CD4-positive, alpha-beta T cell treated with Interleukin-4 for 4 hours (primary cell): Measurements from ENCODE around the gene DTX1.

Source experiments
- DNase-seq: peaks from one replicate; pipeline ENCODE4 v3.0.0-alpha.2; 2020

The DTX1 gene

GRCh38 chr12:113072136-113072535 is 15.6 kb downstream of the DTX1 start:
- DNase-seq, result no peak

GRCh38 chr12:113073586-113073985 is 17.1 kb downstream of the DTX1 start:
- no peak for DNase-seq

GRCh38 chr12:113075137-113075683 is 18.7 kb downstream of the DTX1 start:
- no peak for DNase-seq

DNA sequence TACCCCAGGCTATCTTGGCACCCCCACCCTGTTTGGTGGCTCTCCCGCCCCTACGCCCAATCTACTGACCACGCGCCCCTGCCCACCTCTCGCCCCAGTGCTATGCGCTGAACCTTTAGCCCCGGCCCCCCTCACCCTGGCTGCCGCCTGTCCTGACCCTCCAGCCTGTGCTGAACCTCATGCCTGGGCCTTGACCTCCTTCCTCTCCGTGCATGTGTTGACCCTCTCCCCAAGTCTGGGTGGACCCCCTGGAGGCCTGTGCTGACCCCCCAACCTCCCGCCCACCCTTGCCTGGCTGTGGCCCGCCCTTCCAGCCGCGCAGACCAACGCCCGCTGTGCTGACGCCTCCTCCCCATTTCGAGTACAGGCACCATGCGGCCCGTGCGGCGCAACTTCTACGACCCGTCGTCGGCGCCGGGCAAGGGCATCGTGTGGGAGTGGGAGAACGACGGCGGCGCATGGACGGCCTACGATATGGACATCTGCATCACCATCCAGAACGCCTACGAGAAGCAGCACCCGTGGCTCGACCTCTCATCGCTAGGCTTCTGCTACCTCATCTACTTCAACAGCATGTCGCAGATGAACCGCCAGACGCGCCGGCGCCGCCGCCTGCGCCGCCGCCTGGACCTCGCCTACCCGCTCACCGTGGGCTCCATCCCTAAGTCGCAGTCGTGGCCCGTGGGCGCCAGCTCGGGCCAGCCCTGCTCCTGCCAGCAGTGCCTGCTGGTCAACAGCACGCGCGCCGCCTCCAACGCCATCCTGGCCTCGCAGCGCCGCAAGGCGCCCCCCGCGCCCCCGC is 20.7 kb downstream of the DTX1 start:
- no peak for DNase-seq

DNA sequence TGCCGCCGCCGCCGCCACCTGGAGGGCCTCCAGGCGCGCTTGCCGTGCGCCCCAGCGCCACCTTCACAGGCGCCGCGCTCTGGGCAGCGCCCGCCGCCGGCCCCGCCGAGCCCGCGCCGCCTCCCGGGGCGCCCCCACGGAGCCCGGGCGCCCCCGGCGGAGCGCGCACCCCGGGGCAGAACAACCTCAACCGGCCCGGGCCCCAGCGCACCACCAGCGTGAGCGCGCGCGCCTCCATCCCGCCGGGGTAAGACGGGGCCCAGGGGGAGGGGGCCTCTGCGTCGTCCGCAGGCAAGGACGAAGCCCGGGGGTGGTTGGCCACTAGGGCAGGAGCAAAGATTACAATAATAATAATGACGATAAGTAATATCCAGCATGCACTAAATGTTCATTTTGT is 21.3 kb downstream of the DTX1 start:
- no peak for DNase-seq

- DNase-seq, result no peak
Measured at GRCh38 chr12:113081873-113082272, 25.3 kb downstream of the DTX1 start.

DNA sequence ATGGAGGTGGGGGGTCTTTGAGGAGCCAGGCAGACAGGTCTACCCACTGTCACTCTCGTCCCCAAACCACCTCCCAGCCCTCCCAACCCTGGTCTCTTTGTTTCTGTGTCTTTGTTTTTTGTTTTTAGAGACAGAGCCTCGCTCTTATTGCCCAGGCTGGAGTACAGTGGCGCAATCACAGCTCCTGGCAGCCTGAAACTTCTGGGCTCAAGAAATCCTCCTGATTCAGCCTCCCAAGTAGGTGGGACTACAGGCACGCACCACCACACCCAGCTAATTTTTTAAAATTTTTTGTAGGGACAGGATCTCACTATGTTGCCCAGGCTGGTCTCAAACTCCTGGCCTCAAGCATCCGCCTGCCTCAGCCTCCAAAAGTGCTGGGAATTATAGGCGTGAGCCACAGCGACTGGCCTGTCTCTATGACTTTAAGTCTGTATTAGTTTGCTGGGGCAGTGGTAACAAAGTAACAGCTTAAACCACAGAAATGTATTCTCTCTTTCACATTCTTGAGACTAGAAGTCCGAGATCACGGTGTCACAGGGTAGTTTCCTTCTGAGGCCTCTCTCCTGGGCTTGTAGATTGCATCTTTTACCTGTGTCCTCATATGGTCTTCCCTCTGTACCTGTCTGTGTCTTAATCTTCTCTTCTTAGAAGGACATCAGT is 26.1 kb downstream of the DTX1 start:
- DNase-seq, result no peak

DNA sequence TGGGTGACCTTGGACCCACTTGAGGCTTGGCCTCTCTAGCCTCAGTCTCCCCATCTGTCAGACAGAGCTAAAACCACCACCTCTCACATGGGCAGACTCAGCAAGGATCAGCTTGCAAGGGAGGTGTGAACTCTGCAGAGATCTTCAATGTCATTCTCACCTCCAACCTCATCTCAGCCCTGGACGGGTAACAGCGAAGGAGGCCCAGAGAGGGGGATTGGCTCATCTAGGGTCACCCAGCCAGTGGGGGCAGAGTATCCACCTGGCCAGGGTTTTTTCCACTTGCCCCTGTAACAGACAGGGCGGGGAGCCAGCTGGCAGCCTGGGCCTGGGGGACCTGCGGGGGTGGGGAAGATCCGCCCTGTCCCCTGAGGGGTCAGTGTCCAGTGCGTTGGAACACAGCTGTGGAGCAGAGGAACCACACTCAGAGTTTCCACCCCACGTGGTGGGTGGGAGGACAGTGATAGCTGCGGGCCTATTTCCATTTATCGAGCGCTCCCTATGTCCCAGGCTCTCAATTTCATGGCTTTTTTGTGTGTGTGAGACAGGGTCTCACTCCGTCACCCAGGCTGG is 27.4 kb downstream of the DTX1 start:
- DNase-seq, result no peak

DNA sequence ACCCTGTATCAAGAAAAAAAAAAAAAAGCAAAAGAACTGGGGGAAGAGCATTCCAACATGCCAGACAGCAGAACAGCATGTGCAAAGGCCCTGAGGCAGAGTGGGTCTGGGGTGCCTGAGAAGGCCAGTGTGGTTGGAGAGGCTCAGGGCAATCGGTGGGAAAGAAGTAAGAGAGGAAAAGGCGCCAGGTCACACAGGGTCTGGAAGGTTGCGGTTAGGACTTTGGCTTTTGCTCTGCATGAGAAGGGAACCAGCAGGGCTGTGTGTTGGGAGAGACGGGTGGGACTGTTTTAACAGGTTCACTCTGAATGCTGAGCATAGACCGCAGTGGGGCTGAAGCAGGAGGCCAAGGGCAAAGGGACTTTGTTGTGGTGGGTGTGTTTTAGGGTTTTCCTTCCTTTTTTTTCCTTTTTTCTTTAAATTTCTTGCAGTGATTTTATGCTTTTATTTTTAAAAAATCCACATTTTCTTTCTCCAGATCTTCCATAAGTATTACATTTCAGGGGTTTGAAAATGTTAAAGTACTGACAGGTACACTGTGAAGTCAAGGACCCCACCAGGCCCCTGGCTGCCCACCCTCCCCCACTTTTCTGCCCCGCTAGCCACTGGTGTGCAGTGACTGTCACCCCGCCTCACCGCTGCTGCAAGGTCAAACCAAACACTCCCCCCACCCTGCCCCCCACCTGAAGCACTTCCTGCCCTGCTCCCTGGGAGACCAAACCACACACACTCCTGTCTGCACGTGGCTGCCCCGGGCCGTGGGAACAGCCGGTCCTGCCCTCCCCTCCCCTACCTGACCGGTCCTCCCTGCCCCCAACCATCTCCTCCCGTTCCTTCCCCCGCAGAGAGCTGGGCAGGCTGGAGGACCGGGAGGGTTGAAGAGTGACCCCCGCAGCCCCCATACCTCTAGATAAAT is 30.0 kb downstream of the DTX1 start:
- DNase-seq, result peak; percentile 35

- no peak for DNase-seq
Measured at GRCh38 chr12:113087193-113087592, 30.7 kb downstream of the DTX1 start.

DNA sequence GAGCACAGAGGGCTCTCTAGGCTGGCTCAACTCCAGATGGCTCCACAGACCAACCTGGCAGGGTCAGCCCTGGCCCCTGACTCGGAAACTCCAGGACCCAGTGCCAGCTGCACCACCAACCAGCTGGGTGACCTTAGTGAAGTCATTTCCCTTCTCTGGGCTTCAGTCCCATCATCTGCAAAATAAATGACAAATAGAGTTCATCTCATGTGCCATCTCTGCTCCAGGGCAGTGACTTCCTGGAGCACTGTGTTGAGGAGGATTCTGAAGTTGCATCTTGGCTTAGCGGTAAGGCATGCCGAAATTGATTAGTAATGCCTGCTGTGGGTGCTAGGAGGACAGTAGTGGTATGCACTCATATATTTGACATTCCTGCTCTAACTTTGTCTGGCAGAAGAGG is 31.5 kb downstream of the DTX1 start:
- no peak for DNase-seq

DNA sequence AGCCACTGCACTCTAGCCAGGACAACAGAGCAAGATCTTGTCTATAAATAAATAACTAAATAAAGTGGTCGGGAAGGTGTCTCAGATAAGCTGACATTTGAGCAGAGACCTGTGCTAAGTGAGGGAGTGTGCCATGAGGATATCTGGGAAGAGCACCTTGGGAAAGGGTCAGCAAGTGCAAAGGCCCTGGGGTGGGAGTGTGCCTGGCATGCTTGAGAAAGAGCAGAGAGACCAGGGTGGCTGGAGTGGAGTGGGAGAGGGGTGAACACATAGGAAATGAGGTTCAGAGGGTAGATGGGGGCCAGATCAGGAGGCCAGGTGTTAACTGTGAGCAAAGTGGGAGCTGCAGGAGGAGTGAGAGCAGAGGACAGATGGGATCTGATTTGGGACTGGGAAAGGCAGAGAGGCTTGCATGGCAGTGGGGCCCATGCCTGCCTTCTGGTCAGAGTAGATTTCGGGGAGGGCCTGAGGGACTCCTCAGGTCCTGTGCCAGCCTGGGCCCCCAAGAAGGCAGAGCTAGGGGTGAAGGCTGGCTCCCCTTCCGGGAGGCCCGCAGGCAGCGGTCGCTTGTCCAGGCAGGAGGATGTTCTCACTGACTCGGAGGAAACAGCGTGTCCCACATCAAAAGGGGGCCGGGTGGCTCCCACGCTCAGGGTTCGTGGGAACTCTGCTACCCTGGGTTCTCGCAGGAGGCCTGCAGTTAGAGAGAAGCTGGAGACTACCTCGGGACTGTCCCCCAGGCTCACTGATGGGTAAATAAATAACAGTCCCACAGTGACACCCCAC is 32.6 kb downstream of the DTX1 start:
- peak; percentile 55 for DNase-seq

DNA sequence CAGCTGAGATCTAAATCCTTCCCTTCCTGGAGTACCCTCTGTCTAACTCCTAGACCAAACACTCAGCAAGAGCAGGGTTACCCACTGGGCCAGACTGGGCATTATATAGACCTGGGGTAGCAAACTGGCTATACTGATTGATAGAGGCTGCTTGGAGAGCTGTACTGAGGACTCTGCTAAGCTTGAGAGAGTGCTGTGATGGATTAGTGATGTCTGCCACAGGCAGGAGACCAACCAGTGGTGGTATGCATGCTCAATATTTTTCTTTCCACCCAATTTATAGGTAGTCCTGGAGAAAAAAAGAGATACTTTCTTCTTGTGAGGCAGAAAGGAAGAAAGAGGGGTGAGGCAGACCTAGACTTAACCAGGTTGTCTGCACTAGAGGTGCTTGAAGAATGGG is 33.3 kb downstream of the DTX1 start:
- DNase-seq, result no peak

- no peak for DNase-seq
Measured at GRCh38 chr12:113090740-113091139, 34.2 kb downstream of the DTX1 start.

- no peak for DNase-seq
Measured at GRCh38 chr12:113091506-113091905, 35.0 kb downstream of the DTX1 start.

DNA sequence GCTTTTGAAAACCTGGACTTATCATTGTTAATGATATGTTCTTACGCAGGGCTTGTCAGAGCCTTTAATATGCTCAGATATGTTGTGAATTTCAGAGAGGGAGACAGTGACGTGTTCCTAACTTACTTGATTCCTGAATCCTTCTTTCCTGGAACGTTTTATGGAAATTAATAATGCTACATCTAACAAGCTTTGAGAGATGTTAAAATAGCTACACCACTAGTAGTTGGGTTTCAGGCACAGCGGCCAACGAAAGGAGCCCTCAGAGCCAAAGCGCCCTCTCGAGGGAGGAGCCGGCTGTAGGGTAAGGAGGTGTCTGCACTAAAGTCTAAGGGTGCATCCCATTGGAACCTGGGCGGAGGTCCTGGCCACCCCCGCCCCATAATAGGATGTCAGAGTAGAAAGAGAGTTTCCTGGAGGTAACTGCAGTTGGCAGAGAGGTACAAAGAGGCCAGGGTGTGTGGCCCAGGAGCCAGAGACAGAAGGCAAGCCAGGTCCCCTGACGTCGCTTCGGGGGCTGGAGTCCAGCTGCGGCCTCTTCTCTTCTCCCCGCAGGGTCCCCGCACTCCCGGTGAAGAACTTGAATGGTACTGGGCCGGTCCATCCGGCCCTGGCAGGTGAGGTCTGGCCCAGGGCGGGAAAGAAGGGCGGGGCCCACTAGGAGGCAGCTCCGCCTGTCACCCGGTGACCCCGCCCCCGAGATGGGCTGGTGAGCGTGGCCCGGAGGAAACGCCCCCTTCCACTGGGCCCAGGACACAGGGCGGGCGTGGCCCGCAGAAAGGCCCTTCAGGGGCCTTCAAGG is 36.3 kb downstream of the DTX1 start:
- DNase-seq, result no peak

GRCh38 chr12:113093409-113094101 is 37.0 kb downstream of the DTX1 start:
- no peak for DNase-seq

GRCh38 chr12:113094738-113095137 is 38.2 kb downstream of the DTX1 start:
- no peak for DNase-seq

- DNase-seq, result no peak
Measured at GRCh38 chr12:113095405-113095804, 38.9 kb downstream of the DTX1 start.

DNA sequence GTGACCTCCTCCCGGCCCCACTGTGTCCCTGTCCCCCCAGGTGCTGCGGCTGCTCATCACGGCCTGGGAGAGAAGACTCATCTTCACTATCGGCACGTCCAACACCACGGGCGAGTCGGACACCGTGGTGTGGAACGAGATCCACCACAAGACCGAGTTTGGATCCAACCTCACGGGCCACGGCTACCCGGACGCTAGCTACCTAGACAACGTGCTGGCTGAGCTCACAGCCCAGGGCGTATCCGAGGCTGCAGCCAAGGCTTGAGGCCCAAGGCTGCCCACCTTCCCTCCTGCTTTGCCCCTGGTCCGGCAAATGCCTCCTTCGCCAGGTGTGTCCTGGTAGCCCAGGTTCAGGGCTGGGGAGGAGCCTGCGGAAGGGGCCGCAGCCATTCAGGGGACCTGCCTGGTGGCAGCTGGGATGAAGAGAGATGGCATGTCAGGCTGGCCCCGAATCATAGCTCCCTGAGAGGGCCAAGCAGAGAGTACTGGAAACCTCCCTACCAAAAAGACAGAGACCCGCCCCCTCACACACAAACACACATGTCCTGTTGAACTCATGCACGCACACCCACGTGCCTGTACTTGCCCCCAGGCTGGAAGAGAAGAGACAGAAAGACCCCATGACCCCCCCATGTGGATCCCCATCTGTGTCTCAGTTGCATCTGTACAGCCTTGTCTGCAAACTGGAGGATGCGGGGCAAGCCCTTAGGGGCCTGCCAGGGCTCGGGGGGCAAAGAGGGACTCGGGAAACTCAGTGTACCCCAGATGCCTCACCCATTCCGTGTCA is 40.3 kb downstream of the DTX1 start:
- no peak for DNase-seq
